Stomach (tissue), 4 donors: ENCODE data around the gene CRYM.

Experiments
- CTCF ChIP-seq, 7 experiments: fragments of 450-650 bp in 4 of 7; fragments of 200-600 bp in 3 of 7; sonication (generic) in 3 of 7; IDR thresholded peaks; one replicate each; pipeline ENCODE4 v1.5.1; 2016 to 2019; ENCODE audit warnings: antibody characterized with exemption in 7 of 7, control low read depth in 2 of 7, mild to moderate bottlenecking in 1 of 7
- POLR2AphosphoS5 ChIP-seq, 3 donors: sonication (generic); formaldehyde crosslinking; IDR thresholded peaks; one replicate each; pipeline ENCODE4 v1.6.1; 2016; ENCODE audit warnings: antibody characterized with exemption in 3 of 3

DNA sequence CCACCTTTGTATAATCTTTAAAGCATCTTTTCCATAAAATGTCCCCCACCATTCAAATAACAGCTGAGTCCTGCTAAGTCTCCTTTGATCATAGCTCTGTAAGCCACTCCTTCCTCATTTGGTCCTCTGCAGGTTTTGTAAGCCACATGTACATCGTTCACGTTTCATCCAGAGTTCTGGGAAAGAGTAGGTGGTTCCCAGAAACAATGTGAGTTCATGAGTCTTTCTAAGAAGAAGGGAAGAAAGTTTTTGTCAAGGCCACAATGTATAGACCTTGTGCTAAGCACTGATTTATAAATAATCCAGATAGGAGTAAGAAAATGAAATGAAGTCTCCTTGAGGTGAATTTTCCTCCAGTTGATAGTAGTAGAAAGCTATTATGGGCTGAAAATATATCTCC is 53.3 kb downstream of the CRYM start:
- TF ChIP-seq CTCF (IDR thresholded peaks at IDR 0.05) = no peak
- no peak for TF ChIP-seq POLR2AphosphoS5 (IDR thresholded peaks at IDR 0.05)
